Skeletal muscle tissue (tissue), 4 donors: Measurements from ENCODE around the gene SLF2. TPM values are rescaled to one million over a fixed set of nuclear protein-coding genes. Genes with fewer than 3 reads are reported as not detected.

Experiments used
- H3K27ac ChIP-seq: one replicate; pipeline ENCODE4 v1.7.0; 2013; ENCODE audit warnings: mild to moderate bottlenecking, low read depth, low read length, inconsistent platforms
- H3K27me3 ChIP-seq, 3 donors: one replicate each; pipeline ENCODE4 v1.7.0; 2013; ENCODE audit warnings: low read length in 3 of 3; ENCODE audit not compliant: control insufficient read depth in 3 of 3, insufficient read depth in 3 of 3
- H3K36me3 ChIP-seq, 3 donors: one replicate each; pipeline ENCODE4 v1.7.0; 2013; ENCODE audit warnings: low read length in 3 of 3; ENCODE audit not compliant: control insufficient read depth in 3 of 3, insufficient read depth in 3 of 3
- H3K4me1 ChIP-seq, 3 donors: one replicate each; pipeline ENCODE4 v1.7.0; 2013; ENCODE audit warnings: low read length in 3 of 3, mild to moderate bottlenecking in 3 of 3; ENCODE audit not compliant: control insufficient read depth in 3 of 3, insufficient read depth in 3 of 3
- H3K4me3 ChIP-seq, 3 donors: one replicate each; pipeline ENCODE4 v1.7.0; 2013; ENCODE audit warnings: low read length in 3 of 3
- H3K9ac ChIP-seq, 3 donors: one replicate each; pipeline ENCODE4 v1.7.0; 2013; ENCODE audit warnings: low read length in 3 of 3, mild to moderate bottlenecking in 3 of 3, moderate library complexity in 2 of 3, low read depth in 1 of 3
- H3K9me3 ChIP-seq, 3 donors: one replicate each; pipeline ENCODE4 v1.7.0; 2013; ENCODE audit warnings: low read length in 3 of 3; ENCODE audit not compliant: control insufficient read depth in 3 of 3
- total RNA-seq: library from RNA; depleted of rRNA; stranded (reverse); fragments of >200 nt; gene quantifications from one replicate; pipeline ENCODE4 v1.2.3, GENCODE V29; 2014
- donor health status: Osteomylitis.

SLF2 gene
- total RNA-seq, 1 donor from 2014 or later: 98.6 TPM

GRCh38 chr10:100896876-100897461 is 15.8 kb upstream of the SLF2 start:
- no peak overlapping the region for H3K9ac ChIP-seq
- H3K27me3 ChIP-seq: peaks cover 9 to 14% (median 11%) of the 10 kb centered on the region in 3 donors
- H3K27ac ChIP-seq: no peak overlapping the region
- H3K4me1 ChIP-seq: no peaks in the 10 kb centered on the region
- no peak overlapping the region for H3K4me3 ChIP-seq
- H3K36me3 ChIP-seq: no peaks in the 10 kb centered on the region
- H3K9me3 ChIP-seq: no peaks in the 10 kb centered on the region

DNA sequence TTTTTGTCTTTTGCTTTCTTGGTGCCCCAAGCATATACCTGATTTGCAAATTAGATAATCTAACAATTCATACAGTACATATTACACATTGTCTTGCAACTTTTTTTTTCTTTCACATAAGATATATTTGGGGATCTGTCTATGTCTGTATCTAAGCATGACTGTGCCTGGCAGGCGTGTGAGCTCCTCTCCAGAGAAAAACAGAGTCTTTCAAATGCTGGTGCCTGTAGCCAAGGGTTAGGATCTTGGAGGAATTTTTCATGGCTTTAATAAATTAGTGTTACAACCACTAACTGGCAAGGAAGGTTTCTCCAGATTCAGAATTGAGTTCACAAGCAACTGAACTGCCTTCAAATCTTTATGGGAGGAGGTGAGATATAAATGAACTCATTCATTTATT is 14.8 kb upstream of the SLF2 start:
- no peaks in the 10 kb centered on the region for H3K36me3 ChIP-seq
- H3K27me3 ChIP-seq: peaks cover 6 to 15% (median 14%) of the 10 kb centered on the region in 3 donors
- H3K9me3 ChIP-seq: no peaks in the 10 kb centered on the region
- H3K9ac ChIP-seq: no peak overlapping the region
- H3K4me1 ChIP-seq: no peaks in the 10 kb centered on the region
- H3K27ac ChIP-seq: no peak overlapping the region
- H3K4me3 ChIP-seq: no peak overlapping the region

DNA sequence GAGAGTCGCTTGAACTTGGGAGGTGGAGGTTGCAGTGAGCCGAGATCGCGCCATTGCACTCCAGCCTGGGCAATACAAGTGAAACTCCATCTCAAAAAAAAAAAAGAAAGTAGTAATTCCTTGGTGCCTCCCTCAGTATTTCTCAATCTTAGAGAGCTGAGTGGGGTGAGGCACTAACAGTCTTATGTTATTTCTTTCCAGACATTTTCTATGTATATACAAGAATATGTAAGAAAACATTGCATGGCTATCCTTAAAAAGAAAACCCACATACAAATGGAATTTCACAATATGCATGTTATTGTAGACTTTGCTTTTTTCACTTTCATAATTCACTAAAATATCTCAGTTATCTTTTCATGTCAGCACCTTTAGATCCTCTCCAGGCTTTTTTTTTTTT is 13.6 kb upstream of the SLF2 start:
- Histone ChIP-seq H3K36me3 (no peaks in the 10 kb centered on the region), H3K9ac (no peak overlapping the region), H3K27ac (no peak overlapping the region), H3K4me3 (no peak overlapping the region), H3K9me3 (no peaks in the 10 kb centered on the region), H3K27me3 (peaks cover 3 to 16% (median 10%) of the 10 kb centered on the region in 3 donors), H3K4me1 (no peaks in the 10 kb centered on the region)

DNA sequence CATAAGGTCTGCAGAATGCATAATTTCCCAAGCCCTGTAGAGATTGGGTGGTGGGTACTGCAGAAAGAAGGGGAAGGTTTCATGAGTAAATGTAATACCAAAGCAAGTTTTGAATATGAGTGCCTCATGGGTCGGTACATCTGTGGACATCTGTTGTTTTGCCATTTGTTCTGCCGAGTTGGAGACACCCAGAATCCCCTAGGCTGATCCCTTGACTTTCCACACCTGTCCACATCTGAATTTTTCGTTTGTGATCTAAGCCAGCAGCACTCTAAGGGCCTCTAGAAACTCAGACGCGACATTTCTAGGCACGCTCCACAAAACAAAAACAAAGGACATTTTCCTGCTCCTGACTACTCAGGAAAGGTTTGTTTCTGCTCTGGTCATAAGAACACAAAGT is 11.7 kb upstream of the SLF2 start:
- no peak overlapping the region for H3K9ac ChIP-seq
- peaks cover 0 to 11% (median 8%) of the 10 kb centered on the region in 3 donors for H3K27me3 ChIP-seq
- no peaks in the 10 kb centered on the region for H3K9me3 ChIP-seq
- no peaks in the 10 kb centered on the region for H3K4me1 ChIP-seq
- H3K27ac ChIP-seq: no peak overlapping the region
- no peak overlapping the region for H3K4me3 ChIP-seq
- no peaks in the 10 kb centered on the region for H3K36me3 ChIP-seq

DNA sequence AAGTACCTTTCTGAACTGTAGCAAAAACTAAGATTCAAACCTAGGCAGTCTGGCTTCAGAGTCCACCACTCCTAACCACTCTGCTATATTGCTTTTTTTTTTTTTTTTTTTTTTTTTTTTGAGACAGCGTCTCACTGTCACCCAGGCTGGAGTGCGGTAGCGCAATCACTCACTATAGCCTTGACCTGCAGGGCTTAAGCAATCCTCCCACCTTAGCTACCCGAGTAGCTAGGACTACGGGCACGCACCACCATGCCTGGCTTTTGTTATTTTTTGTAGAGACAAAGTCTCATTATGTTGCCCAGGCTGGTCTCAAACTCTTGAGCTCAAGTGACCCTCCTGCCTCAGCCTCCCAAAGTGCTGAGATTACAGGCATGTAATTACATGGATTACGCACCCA is 10.1 kb upstream of the SLF2 start:
- Histone ChIP-seq H3K4me1 (no peaks in the 10 kb centered on the region), H3K27me3 (peaks cover 0 to 10% (median 8%) of the 10 kb centered on the region in 3 donors), H3K36me3 (no peaks in the 10 kb centered on the region), H3K27ac (no peak overlapping the region), H3K9ac (no peak overlapping the region), H3K9me3 (no peaks in the 10 kb centered on the region), H3K4me3 (no peak overlapping the region)

DNA sequence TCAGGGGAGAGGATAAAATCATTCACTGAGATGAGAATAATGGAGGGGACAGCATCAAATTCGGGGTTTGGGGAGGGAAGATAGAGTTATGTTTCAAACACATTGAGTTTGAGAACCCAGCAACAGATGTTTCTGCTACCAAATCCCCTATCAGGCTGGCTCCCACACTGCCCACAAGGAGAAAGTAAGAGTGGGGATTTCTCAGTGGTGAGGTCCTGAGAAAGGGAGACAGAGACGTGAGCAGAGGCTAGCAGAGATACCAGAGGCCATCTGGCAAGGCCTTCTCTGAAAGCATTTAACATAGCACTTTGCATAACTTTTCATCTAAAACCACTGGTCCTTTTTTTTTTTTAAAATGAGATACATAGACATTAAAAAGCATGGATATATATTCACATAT is 7.8 kb upstream of the SLF2 start:
- Histone ChIP-seq H3K9ac (no peak overlapping the region), H3K4me1 (no peaks in the 10 kb centered on the region), H3K36me3 (no peaks in the 10 kb centered on the region), H3K4me3 (no peak overlapping the region), H3K27me3 (peaks cover 0 to 9% (median 6%) of the 10 kb centered on the region in 3 donors), H3K9me3 (no peaks in the 10 kb centered on the region), H3K27ac (no peak overlapping the region)

DNA sequence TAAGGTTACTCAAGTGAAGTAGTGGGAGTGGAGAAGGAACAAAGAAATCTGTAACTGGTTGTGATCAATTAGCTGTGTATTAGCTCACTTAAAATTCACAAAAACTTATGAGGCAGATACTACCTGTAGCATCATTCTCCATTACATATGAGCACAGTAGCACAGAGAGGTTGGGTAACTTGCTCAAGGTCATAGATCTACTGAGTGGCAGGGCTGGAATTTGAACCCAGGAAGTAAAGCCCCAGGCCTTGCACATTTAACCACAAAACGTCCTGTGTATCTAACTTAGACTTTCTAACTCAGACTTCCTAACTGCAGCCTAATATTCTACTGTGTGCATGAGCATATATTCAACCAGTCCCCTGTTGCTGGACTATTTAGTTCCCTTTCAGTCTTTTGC is 5.6 kb upstream of the SLF2 start:
- H3K4me3 ChIP-seq: no peak overlapping the region
- no peaks in the 10 kb centered on the region for H3K36me3 ChIP-seq
- H3K27me3 ChIP-seq: peaks cover 0 to 5% (median 2%) of the 10 kb centered on the region in 3 donors
- H3K9ac ChIP-seq: no peak overlapping the region
- no peak overlapping the region for H3K27ac ChIP-seq
- H3K9me3 ChIP-seq: no peaks in the 10 kb centered on the region
- peaks cover 4% of the 10 kb centered on the region in 3 donors for H3K4me1 ChIP-seq

GRCh38 chr10:100907773-100908363 is 4.9 kb upstream of the SLF2 start:
- no peaks in the 10 kb centered on the region for H3K9me3 ChIP-seq
- H3K27ac ChIP-seq: no peak overlapping the region
- H3K9ac ChIP-seq: no peak overlapping the region
- H3K4me3 ChIP-seq: no peak overlapping the region
- H3K36me3 ChIP-seq: no peaks in the 10 kb centered on the region
- H3K27me3 ChIP-seq: peaks cover 0 to 2% (median 1%) of the 10 kb centered on the region in 3 donors
- H3K4me1 ChIP-seq: peaks cover 4 to 7% (median 6%) of the 10 kb centered on the region in 3 donors

DNA sequence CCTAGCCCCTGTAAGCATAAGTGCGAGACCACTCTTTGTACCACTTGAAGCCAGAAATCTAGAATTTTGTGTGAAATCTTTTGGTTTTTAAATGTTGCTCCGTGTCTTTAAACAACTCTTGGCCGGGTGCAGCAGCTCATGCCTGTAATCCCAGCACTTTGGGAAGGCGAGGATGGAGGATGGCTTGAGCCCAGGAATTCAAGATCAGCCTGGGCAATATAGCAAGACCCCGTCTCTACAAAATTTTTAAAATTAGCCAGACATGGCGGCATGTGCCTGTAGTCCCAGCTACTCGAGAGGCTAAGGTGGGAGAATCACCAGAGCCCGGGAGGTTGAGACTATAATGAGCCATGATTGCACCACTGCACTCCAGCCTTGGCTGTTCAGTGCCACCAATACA is 4.4 kb upstream of the SLF2 start:
- Histone ChIP-seq H3K27ac (no peak overlapping the region), H3K4me1 (peaks cover 5 to 9% (median 6%) of the 10 kb centered on the region in 3 donors)

GRCh38 chr10:100909501-100910263 is 3.1 kb upstream of the SLF2 start:
- no peak overlapping the region for H3K4me3 ChIP-seq
- no peak overlapping the region for H3K9ac ChIP-seq
- H3K4me1 ChIP-seq: peaks cover 7 to 22% (median 17%) of the 10 kb centered on the region in 3 donors
- no peaks in the 10 kb centered on the region for H3K9me3 ChIP-seq
- H3K36me3 ChIP-seq: no peaks in the 10 kb centered on the region
- H3K27me3 ChIP-seq: peaks cover 0 to 2% (median 0%) of the 10 kb centered on the region in 3 donors
- H3K27ac ChIP-seq: no peak overlapping the region

More for the DNA sequence above, 4.4 kb upstream of the SLF2 start:
- no peak overlapping the region for H3K9ac ChIP-seq
- no peaks in the 10 kb centered on the region for H3K36me3 ChIP-seq
- peaks cover 0 to 2% (median 0%) of the 10 kb centered on the region in 3 donors for H3K27me3 ChIP-seq
- H3K4me3 ChIP-seq: no peak overlapping the region
- H3K9me3 ChIP-seq: no peaks in the 10 kb centered on the region
